DMS53 (cell line): ENCODE results near the gene PIK3IP1.
A peak's percentile ranks its signal among the peaks of the same experiment; 100 is the strongest.
"Not testable (repeated sequence)": the region's sequence is repeated elsewhere in the genome, so short reads cannot be mapped to it uniquely, and the experiment has no call there.

Experiments used
- DNase-seq: peaks from one replicate; lab custom pipeline; 2025; lab: John Stamatoyannopoulos, UW

The PIK3IP1 gene

DNA sequence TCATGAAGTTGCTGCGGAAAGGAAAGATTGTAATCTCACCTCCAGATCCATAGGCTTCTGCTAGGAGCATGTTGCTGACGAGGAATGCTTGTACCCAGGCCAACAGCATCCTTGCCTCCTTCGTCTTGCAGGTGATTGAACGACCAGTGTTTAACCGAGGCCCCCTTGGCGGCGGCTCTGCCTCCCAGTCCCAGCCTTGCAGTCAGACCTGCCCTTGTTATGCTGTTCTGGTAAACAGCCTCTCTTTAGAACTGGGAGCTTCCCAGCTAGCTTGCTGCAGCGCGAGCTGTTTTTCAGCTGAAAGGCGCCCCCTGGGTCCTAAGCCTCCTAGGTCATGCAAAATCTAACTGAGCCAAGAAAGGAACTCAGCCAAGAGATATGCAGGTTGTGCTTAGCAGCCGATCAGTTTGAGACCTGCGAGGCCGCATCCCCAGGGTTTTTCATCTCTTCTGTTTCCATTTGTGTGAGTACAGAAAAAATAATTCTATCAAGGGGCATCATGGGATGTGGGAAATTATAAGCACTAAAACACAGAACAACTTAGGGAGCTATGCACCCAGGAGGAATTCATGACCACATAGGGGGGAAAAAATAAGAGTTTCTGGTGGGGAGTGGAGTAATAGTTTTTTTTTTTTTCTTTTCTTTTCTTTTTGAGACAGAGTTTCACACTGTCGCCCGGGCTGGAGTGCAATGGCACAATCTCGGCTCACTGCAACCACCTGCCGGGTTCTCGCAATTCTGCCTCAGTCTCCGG, at the start of gene PIK3IP1:
TSS of gene PIK3IP1 (minus strand) at position 253 of the 754 bp plus-strand sequence. CDS start at position 109, 144 bp downstream.
- peak; percentile 84 for DNase-seq

DNA sequence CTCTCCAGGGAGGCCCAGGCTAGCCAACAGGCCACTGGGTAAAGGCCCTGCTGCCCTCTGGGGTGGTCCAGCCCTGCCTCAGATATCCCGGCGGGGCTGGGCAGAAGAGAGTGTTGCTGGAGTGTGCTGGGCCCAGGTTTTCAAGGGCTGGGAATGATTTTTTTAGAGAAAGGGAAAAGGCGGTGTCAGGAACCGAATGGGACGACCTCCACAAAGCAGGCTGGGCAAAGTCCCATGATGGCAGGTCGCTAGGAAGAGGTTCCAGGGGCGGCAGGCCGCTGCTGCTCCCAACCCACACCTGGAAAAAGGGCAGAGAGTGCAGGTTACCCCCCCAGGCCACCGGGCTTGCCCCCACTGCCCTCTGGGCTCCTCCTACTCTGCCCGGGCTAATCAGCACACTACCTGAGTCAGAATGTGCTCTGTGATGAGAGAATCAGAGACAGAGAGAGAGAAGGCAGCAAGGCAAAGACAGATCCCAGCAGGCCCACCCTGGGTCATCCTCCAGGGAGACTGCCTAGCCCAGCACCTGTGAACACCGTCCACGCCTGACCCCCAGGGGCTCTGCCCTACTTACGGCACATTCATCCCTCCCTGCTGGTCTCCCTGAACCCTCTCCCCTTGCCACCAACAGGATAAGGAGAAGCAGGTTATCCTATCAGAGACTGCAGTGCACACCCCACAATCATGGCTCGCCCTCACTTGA, 49.2 kb upstream of the PIK3IP1 start:
- no peak for DNase-seq

GRCh38 chr22:31340765-31341247, 48.5 kb upstream of the PIK3IP1 start:
- DNase-seq = no peak

DNA sequence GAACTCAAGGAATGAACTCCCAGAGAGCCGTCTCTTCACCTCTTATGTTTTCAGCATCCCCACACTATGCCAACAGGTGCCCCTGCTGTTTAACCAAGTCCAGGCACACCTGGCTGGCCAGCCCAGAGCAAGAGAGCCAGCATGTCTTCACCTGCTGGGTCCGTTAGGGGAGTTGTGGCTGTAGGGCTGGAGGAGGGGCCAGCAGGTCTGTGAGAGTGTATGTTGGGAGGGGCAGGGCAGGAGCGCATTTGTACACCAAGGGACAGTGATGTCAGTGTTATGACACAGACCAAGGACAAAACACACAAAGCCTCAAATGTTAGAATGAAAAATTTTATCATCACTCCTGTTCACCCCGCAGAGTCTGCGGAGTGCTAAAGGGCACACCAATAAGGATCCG, 48.1 kb upstream of the PIK3IP1 start:
- no peak for DNase-seq

- DNase-seq = no peak
These were observed 47.0 kb upstream of the PIK3IP1 start for GRCh38 chr22:31339148-31339832.

DNA sequence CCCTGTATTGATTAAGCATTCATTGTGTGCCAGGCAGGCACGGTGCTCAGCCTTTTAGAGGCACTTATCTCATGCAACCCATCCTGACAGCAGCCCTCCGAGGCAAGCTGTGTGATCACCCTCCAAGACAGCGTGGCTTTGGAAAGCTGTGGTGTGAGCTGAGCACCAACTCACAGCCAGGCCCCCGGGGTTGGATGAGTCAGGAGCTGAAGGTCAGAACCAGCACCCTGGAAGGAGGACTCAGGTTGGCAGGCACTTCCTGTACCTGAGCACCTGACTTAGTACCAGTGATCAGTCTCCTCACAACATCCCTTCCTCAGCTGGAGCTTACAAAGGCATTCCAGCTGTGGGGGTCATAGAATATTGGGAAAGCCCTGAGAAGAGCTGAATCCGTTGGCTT, 44.9 kb upstream of the PIK3IP1 start:
- DNase-seq = no peak

- DNase-seq = no peak
These were observed 42.0 kb upstream of the PIK3IP1 start for GRCh38 chr22:31334329-31334728.

- no peak for DNase-seq
These were observed 41.4 kb upstream of the PIK3IP1 start for GRCh38 chr22:31333641-31334040.

- no peak for DNase-seq
These were observed 40.6 kb upstream of the PIK3IP1 start for GRCh38 chr22:31332886-31333285.

GRCh38 chr22:31332010-31332409, 39.7 kb upstream of the PIK3IP1 start:
- DNase-seq = no peak

- peak; percentile 15 for DNase-seq
These were observed 37.3 kb upstream of the PIK3IP1 start for GRCh38 chr22:31329453-31330215.

GRCh38 chr22:31329029-31329428, 36.7 kb upstream of the PIK3IP1 start:
- DNase-seq = no peak

- no peak for DNase-seq
These were observed 36.3 kb upstream of the PIK3IP1 start for GRCh38 chr22:31328544-31328960.

DNA sequence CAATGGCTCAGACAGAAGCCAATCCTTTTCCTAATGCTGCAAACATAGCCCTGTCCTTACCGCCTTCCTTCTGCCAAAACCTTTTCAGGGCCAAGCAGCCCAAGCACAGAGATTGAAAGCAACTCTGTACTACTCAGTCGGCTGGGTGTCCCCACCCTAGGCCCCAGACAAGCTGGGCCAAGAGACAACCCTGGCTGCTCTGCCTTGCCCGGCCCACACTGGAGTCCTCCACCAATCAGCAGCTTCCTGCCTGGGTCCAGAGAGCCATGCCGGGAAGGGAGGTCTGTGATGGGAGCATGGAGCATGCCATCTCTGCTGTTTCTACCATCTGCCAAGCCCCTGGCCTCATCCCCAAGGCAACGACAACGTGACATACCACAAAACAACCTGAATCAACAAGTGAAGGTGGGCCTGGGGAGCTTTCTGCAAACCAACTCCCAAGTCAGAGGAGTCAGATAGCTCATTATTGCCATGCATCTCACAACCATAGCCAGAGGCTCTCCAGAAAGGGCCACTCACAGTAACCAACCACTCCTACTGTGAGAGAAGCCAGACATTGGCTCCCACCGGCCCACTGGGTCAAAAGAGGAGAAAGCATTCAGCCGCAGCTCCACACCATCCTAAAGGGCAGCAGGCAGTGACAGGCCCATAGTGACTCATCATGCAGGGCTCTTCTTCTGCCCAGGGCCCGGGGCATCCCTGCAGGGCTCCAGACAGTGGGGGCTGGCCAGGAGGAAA, 35.7 kb upstream of the PIK3IP1 start:
- DNase-seq = no peak

GRCh38 chr22:31326877-31327276, 34.6 kb upstream of the PIK3IP1 start:
- no peak for DNase-seq

GRCh38 chr22:31323578-31324550, 31.6 kb upstream of the PIK3IP1 start:
- no peak for DNase-seq

GRCh38 chr22:31321421-31321820, 29.1 kb upstream of the PIK3IP1 start:
- no peak for DNase-seq

DNA sequence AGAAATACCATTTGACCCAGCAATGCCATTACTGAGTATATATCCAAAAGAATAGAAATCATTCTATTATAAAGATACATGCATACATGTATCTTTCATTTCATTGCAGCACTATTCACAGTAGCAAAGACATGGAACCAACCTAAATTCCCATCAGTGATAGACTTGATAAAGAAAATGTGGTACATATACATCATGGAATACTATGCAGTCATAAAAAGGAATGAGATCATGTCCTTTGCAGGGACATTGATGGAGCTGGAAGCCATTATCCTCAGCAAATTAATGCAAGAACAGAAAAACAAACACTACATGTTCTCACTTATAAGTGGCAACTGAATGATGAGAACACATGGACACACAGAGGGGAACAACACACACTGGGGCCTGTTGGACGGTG, 21.9 kb upstream of the PIK3IP1 start:
- not testable (repeated sequence) for DNase-seq

DNA sequence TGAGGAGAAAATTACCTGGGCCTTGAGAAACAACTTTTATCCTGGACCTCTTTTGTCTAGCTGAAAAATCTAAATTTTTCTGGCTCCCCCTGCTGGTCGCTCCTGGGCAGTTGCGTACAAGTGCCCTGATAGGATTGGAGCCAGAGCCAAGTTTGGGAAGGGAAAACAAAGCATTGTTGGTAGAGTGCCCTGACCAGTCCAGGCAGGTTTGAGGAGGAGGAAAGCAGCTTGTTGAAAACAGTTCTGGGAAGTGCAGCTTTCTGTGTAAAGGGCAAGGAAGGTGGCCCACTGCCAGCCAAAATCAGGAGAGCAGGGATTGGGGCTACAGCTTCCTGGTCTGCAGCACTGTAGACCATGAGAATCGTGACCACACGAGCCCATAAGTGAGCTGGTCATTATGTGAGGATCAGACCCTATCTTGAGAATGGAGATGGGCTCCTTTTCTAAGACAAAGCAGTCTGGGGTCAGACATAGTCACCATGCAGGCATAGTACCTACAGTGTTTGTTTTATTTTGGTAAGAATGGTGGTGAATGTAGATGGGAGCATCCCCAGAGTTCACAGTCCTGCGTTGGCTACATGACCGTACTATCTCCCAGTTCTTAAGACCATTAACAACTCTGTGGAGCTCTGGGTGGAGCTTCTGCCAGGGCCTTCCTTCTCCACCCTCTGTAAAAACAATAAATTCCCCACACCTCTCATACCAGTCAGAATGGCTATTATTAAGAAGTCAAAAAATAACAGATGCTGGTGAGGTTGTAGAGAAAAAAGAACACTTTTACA, 21.3 kb upstream of the PIK3IP1 start:
- DNase-seq = peak; percentile 81
